Keratinocyte (primary cell): ENCODE data around the gene FLT3LG. TPM values are rescaled to one million over a fixed set of nuclear protein-coding genes. Genes with fewer than 3 reads are reported as not detected.
"Not testable (repeated sequence)": the region's sequence is repeated elsewhere in the genome, so short reads cannot be mapped to it uniquely, and the experiment has no call there.

Experiments
- DNase-seq: peaks from one replicate; pipeline ENCODE4 v3.0.0-alpha.2; 2011; ENCODE audit warnings: low read depth, missing footprints, low spot score
- FAIRE-seq: peaks from 2 replicates; lab custom pipeline; 2011; peaks lifted over from hg19 to GRCh38; lab: Jason Lieb, UNC
- H2AFZ ChIP-seq: 2 replicates; pipeline ENCODE4 v1.6.0; 2012; ENCODE audit warnings: low read length, control low read depth, inconsistent platforms; ENCODE audit not compliant: control insufficient read depth
- H3K27ac ChIP-seq: 2 replicates; pipeline ENCODE4 v1.5.1; 2011; ENCODE audit warnings: low read length; ENCODE audit not compliant: control insufficient read depth, insufficient read depth
- H3K27me3 ChIP-seq: 3 replicates; pipeline ENCODE4 v1.6.0; 2011; ENCODE audit warnings: low read length; ENCODE audit not compliant: control insufficient read depth, insufficient read depth; ENCODE audit errors: extremely low read depth
- H3K36me3 ChIP-seq, 2 experiments: 2 replicates in 1 of 2; 3 replicates in 1 of 2; pipeline ENCODE4 v1.5.1; 2011; ENCODE audit warnings: low read length in 2 of 2, mild to moderate bottlenecking in 1 of 2; ENCODE audit not compliant: control insufficient read depth in 2 of 2, insufficient read depth in 2 of 2; ENCODE audit errors: extremely low read depth in 1 of 2
- H3K4me1 ChIP-seq: 3 replicates; pipeline ENCODE4 v1.5.1; 2011; ENCODE audit warnings: low read length; ENCODE audit not compliant: control insufficient read depth, insufficient read depth; ENCODE audit errors: extremely low read depth
- H3K4me2 ChIP-seq: 3 replicates; pipeline ENCODE4 v1.6.0; 2011; ENCODE audit warnings: low read depth, low read length; ENCODE audit not compliant: control insufficient read depth, insufficient read depth; ENCODE audit errors: extremely low read depth
- H3K4me3 ChIP-seq, 3 experiments: fragments of 200-600 bp in 1 of 3; sonication (generic) in 1 of 3; 2 replicates in 2 of 3; 3 replicates in 1 of 3; pipeline ENCODE4 v1.5.1; 2011 to 2016; ENCODE audit warnings: low read length in 3 of 3, mild to moderate bottlenecking in 3 of 3, control low read depth in 2 of 3, inconsistent platforms in 1 of 3, low read depth in 1 of 3, mixed read lengths in 1 of 3, mixed run types in 1 of 3, moderate library complexity in 1 of 3; ENCODE audit not compliant: control insufficient read depth in 2 of 3, insufficient read depth in 2 of 3; ENCODE audit errors: extremely low read depth in 1 of 3
- H3K79me2 ChIP-seq: 2 replicates; pipeline ENCODE4 v1.6.0; 2012; ENCODE audit warnings: low read length; ENCODE audit not compliant: control insufficient read depth, insufficient read depth
- H3K9ac ChIP-seq: 3 replicates; pipeline ENCODE4 v1.6.0; 2011; ENCODE audit warnings: low read length; ENCODE audit not compliant: control insufficient read depth, insufficient read depth; ENCODE audit errors: extremely low read depth
- H3K9me1 ChIP-seq: 3 replicates; pipeline ENCODE4 v1.6.0; 2011; ENCODE audit warnings: low read length; ENCODE audit not compliant: control insufficient read depth, insufficient read depth; ENCODE audit errors: extremely low read depth
- H3K9me3 ChIP-seq: 2 replicates; pipeline ENCODE4 v1.5.1; 2012; ENCODE audit warnings: low read depth, low read length; ENCODE audit not compliant: control insufficient read depth
- H4K20me1 ChIP-seq: 3 replicates; pipeline ENCODE4 v1.6.0; 2011; ENCODE audit warnings: low read length; ENCODE audit not compliant: control insufficient read depth, insufficient read depth; ENCODE audit errors: extremely low read depth
- EZH2 ChIP-seq: IDR thresholded peaks from one replicate; pipeline ENCODE4 v1.6.1; 2012; ENCODE audit warnings: inconsistent platforms, mild to moderate bottlenecking, low read length, moderate library complexity
- dilution Hi-C: fragments of 300-500 bp; cut with MboI; formaldehyde crosslinking; loops from one replicate; pipeline ENCODE4 v1.7.0; 2020; ENCODE audit warnings: low sequenced_read_pairs; ENCODE audit not compliant: extremely low pct_ligation_motif_present
- polyA plus RNA-seq, 5 experiments: library from polyadenylated mRNA; depleted of rRNA in 3 of 5; stranded (reverse) in 3 of 5; stranded (forward) in 1 of 5; unstranded in 1 of 5; fragments of >200 nt; gene quantifications; 1 replicate in 1 of 5; 2 replicates in 3 of 5; 3 replicates in 1 of 5; pipeline versions ENCODE4 v1.2.1 to v1.2.3, GENCODE V29; 2011 to 2012; ENCODE audit warnings: missing spikeins in 2 of 5, low read depth in 1 of 5, low replicate concordance in 1 of 5
- TF ChIP-seq, protein P1 (sequence below), 3 experiments: IDR thresholded peaks in 1 of 3; conservative IDR thresholded peaks in 1 of 3; optimal IDR thresholded peaks in 1 of 3; 2 replicates in 2 of 3; 3 replicates in 1 of 3; pipeline versions ENCODE3 to v1.5.1; 2011; ENCODE audit warnings: low read length in 3 of 3, mild to moderate bottlenecking in 3 of 3, moderate library complexity in 2 of 3, control low read depth in 1 of 3, inconsistent platforms in 1 of 3; ENCODE audit not compliant: insufficient read depth in 2 of 3; ENCODE audit errors: extremely low read depth in 1 of 3

The FLT3LG gene
- polyA plus RNA-seq, 1 donor (not counting 4 experiments of a cell fraction or from before 2014, with no cell fraction given) = 0.80 TPM

DNA sequence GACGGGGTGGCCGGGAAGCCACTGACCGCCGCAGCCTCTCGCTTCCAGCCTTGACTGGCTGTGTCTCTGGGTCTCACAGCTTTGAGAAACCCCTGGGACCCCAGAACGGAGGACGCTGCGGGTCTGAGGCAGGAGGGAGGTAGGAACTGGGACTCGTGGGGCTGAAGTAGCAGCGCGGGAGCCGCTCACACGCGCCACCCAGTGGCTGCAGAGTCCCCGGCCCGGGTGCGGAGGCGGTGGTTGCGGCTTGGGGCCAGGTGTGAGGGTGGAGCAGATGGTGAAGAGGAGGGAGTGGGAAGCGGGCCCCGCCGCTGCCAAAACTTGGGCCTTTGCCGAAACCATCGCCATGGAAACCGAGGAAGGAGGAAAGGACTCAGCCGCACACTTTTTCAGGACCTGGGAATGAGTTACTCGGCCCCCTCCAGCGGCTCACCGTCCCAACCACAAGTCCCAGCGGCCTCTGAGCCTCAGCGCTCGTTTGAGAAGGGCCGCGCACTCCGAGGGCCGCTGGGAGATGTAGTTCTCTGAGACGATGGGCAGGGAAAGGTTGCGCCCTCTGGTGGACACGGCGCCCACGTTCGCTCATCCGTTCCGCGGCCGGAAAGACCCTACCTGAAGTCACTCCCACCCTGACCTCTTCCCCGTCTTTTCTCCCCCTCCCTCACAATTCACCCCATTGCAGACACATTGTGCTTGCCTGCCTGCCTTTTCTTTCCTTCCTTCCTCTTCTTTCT is 30.5 kb upstream of the FLT3LG start:
- Histone ChIP-seq H3K4me2 (peak overlapping the region; percentile 82), H3K9ac (peak overlapping the region; percentile 79), H3K4me1 (peaks cover 7% of the 10 kb centered on the region), H2AFZ (peak overlapping the region; percentile 95), H3K9me1 (no peaks in the 10 kb centered on the region), H3K36me3 (peaks cover 0 to 9% of the 10 kb centered on the region in 2 experiments), H3K27me3 (peaks cover 39% of the 10 kb centered on the region), H3K79me2 (no peaks in the 10 kb centered on the region), H4K20me1 (no peaks in the 10 kb centered on the region), H3K27ac (peak overlapping the region; percentile 13), H3K9me3 (no peaks in the 10 kb centered on the region), H3K4me3 (peak overlapping the region; percentile 53 to 79 (median 65))
- peak; percentile 73 for DNase-seq
- TF ChIP-seq, protein P1, sequence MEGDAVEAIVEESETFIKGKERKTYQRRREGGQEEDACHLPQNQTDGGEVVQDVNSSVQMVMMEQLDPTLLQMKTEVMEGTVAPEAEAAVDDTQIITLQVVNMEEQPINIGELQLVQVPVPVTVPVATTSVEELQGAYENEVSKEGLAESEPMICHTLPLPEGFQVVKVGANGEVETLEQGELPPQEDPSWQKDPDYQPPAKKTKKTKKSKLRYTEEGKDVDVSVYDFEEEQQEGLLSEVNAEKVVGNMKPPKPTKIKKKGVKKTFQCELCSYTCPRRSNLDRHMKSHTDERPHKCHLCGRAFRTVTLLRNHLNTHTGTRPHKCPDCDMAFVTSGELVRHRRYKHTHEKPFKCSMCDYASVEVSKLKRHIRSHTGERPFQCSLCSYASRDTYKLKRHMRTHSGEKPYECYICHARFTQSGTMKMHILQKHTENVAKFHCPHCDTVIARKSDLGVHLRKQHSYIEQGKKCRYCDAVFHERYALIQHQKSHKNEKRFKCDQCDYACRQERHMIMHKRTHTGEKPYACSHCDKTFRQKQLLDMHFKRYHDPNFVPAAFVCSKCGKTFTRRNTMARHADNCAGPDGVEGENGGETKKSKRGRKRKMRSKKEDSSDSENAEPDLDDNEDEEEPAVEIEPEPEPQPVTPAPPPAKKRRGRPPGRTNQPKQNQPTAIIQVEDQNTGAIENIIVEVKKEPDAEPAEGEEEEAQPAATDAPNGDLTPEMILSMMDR (optimal IDR thresholded peaks at IDR 0.05 in 1 of 3, IDR thresholded peaks at IDR 0.05 in 1 of 3, conservative IDR thresholded peaks at IDR 0.05 in 1 of 3; ENCODE audit: extremely low read depth in 1 of 3, insufficient read depth in 2 of 3, low read length in 3 of 3) = peak; percentile 54 to 98 (median 83)
- TF ChIP-seq EZH2 = no peak
- FAIRE-seq = peak; percentile 49
- dilution Hi-C loops = no loop called here

DNA sequence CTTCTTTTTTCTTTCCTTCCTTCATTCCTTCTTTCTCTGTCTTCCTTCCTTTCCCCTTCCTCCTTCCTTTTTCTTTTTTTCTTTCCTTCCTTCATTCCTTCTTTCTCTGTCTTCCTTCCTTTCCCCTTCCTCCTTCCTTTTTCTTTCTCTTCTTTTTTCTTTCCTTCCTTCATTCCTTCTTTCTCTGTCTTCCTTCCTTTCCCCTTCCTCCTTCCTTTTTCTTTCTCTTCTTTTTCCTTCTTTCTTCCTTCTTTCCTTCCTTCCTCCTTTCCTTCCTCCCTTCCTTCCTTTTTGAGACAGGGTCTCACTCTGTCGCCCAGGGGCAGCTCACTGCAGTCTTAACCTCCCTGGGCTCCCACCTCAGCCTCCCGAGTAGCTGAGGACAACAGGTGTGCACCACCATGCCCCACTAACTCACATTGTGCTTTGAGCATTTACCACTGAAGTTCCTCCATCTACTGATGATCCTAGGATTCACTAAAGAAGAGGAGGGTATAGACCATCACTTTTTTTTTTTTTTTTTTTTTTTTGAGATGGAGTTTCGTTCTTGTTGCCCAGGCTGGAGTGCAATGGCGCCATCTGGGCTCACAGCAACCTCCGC is 29.8 kb upstream of the FLT3LG start:
- H3K9me3 ChIP-seq, H3K27ac ChIP-seq, H3K79me2 ChIP-seq, H3K4me1 ChIP-seq, H4K20me1 ChIP-seq, DNase-seq, FAIRE-seq, dilution Hi-C loops, H3K9me1 ChIP-seq, H3K9ac ChIP-seq: not testable (repeated sequence)
- Histone ChIP-seq H3K36me3 (peaks cover 3 to 11% of the 10 kb centered on the region in 2 experiments), H3K4me3 (peak overlapping the region in 2 of 3 experiments; percentile 65 to 79), H2AFZ (peak overlapping the region; percentile 80), H3K4me2 (peak overlapping the region; percentile 82), H3K27me3 (peaks cover 33% of the 10 kb centered on the region)
